Right lobe of liver (tissue), 6 donors: ENCODE measurements around the gene CCDC30. TPM values are rescaled to one million over a fixed set of nuclear protein-coding genes. Genes with fewer than 3 reads are reported as not detected.

ENCODE experiments used
- ATAC-seq, 4 donors: fragments of 200-7000 bp; cut with Tn5 transposase; one replicate each; pipeline ENCODE4 v1.9.1; 2020; ENCODE audit warnings: mild to moderate bottlenecking in 4 of 4, moderate library complexity in 4 of 4
- DNase-seq, 3 donors: peaks; one replicate each; pipeline ENCODE4 v3.0.0-alpha.2; 2020
- H3K27ac ChIP-seq, 3 donors: fragments of 200-600 bp; one replicate each; pipeline ENCODE4 v1.8.0; 2022
- H3K27me3 ChIP-seq, 2 donors: fragments of 200-600 bp; one replicate each; pipeline ENCODE4 v1.8.0; 2022
- H3K36me3 ChIP-seq, 4 donors: fragments of 200-600 bp; sonication (generic) in 1 of 4; one replicate each; pipeline versions ENCODE4 v1.5.1 to v1.8.0; 2017 to 2022; ENCODE audit warnings: control low read depth in 1 of 4
- H3K4me1 ChIP-seq, 4 donors: fragments of 200-600 bp; sonication (generic) in 1 of 4; one replicate each; pipeline versions ENCODE4 v1.5.1 to v1.8.0; 2017 to 2022; ENCODE audit warnings: control low read depth in 1 of 4
- H3K4me3 ChIP-seq, 3 donors: fragments of 200-600 bp; one replicate each; pipeline ENCODE4 v1.8.0; 2022
- H3K9me3 ChIP-seq, 4 donors: fragments of 200-600 bp; sonication (generic) in 1 of 4; one replicate each; pipeline versions ENCODE4 v1.5.1 to v1.8.0; 2017 to 2022; ENCODE audit warnings: control low read depth in 1 of 4
- CTCF ChIP-seq, 4 donors: fragments of 200-600 bp in 3 of 4; fragments of 450-650 bp in 1 of 4; IDR thresholded peaks; one replicate each; pipeline versions ENCODE4 v1.5.1 to v1.8.0; 2016 to 2022; ENCODE audit warnings: antibody characterized with exemption in 4 of 4, mild to moderate bottlenecking in 2 of 4
- POLR2A ChIP-seq: fragments of 450-650 bp; IDR thresholded peaks from one replicate; pipeline ENCODE4 v1.6.1; 2017; ENCODE audit warnings: antibody characterized with exemption, mild to moderate bottlenecking
- WGBS: methylation state at CpG from one replicate; pipeline ENCODE4 v1.1.6; 2018; ENCODE audit warnings: low coverage, low lambda C conversion rate; ENCODE audit not compliant: insufficient coverage; ENCODE audit errors: missing lambda C conversion rate; 5-methylcytosine and 5-hydroxymethylcytosine counted together
- intact Hi-C, 2 donors: fragments of 100-400 bp; cut with DNase I; formaldehyde crosslinking; loops; one replicate each; pipeline versions ENCODE4 v1.11.2 to v1.14.1; 2022
- total RNA-seq, 6 experiments: library from RNA; depleted of rRNA in 2 of 6; stranded (reverse); fragments of >200 nt in 2 of 6; fragmentation: NEBNext Ultra II Directional in 3 of 6; extraction: Animal tissue kit (Norgen Biotek cat#: 25700) in 3 of 6; gene quantifications; one replicate each; pipeline versions ENCODE4 v1.1.0 to v1.2.4, GENCODE V29; 2016 to 2023
- donor health status: DM: no; HTN: yes; CAD: no.
- donor health status: DM: no; HTN: no; CAD: no.
- donor health status: DM: no; HTN: no; CAD: no.
- donor health status: DM: no; HTN: yes; CAD: no.
- donor health status: DM: no; HTN: yes; CAD: no.

The CCDC30 gene
- total RNA-seq, 6 experiments from 2014 or later = 0.37 to 1.4 (median 1.0) TPM

GRCh38 chr1:42676534-42677087, 213.5 kb downstream of the CCDC30 start:
- no peak overlapping the region for H3K27ac ChIP-seq
- TF ChIP-seq CTCF (IDR thresholded peaks at IDR 0.05) (no peak), POLR2A (no peak)
- no peaks in the 10 kb centered on the region for H3K27me3 ChIP-seq
- DNase-seq (no peak), ATAC-seq (no peak)
- WGBS = 91% methylated on average over 3 of the region's 3 CpGs
- no peak overlapping the region for H3K4me3 ChIP-seq
- no peaks in the 10 kb centered on the region for H3K9me3 ChIP-seq
- intact Hi-C loops = no loop called here
- H3K36me3 ChIP-seq = peaks cover 0 to 3% (median 0%) of the 10 kb centered on the region in 4 donors
- H3K4me1 ChIP-seq = peaks cover 0 to 14% (median 6%) of the 10 kb centered on the region in 4 donors

- H3K27me3 ChIP-seq = no peaks in the 10 kb centered on the region
- TF ChIP-seq CTCF (IDR thresholded peaks at IDR 0.05) (no peak), POLR2A (no peak)
- DNase-seq (no peak), ATAC-seq (no peak)
- intact Hi-C loops = no loop called here
- 89% methylated on average over 9 of the region's 10 CpGs for WGBS
- H3K9me3 ChIP-seq = no peaks in the 10 kb centered on the region
- peaks cover 0 to 3% (median 0%) of the 10 kb centered on the region in 4 donors for H3K36me3 ChIP-seq
- no peak overlapping the region for H3K27ac ChIP-seq
- peaks cover 0 to 23% (median 10%) of the 10 kb centered on the region in 4 donors for H3K4me1 ChIP-seq
- H3K4me3 ChIP-seq = no peak overlapping the region
Measured at GRCh38 chr1:42679364-42679983, 216.4 kb downstream of the CCDC30 start.

GRCh38 chr1:42680055-42680454, 217.0 kb downstream of the CCDC30 start:
- peaks cover 0 to 26% (median 9%) of the 10 kb centered on the region in 4 donors for H3K4me1 ChIP-seq
- DNase-seq (no peak), ATAC-seq (no peak)
- no peaks in the 10 kb centered on the region for H3K27me3 ChIP-seq
- 76% methylated on average over 2 of the region's 2 CpGs for WGBS
- no peak for TF ChIP-seq POLR2A
- TF ChIP-seq CTCF (IDR thresholded peaks at IDR 0.05) = no peak
- peaks cover 0 to 5% (median 0%) of the 10 kb centered on the region in 4 donors for H3K36me3 ChIP-seq
- H3K4me3 ChIP-seq = no peak overlapping the region
- intact Hi-C loops = no loop called here
- H3K9me3 ChIP-seq = no peaks in the 10 kb centered on the region
- H3K27ac ChIP-seq = no peak overlapping the region

GRCh38 chr1:42680921-42681683, 218.0 kb downstream of the CCDC30 start:
- H3K36me3 ChIP-seq = peaks cover 0 to 3% (median 0%) of the 10 kb centered on the region in 4 donors
- no peak for DNase-seq
- H3K27me3 ChIP-seq = no peaks in the 10 kb centered on the region
- WGBS = 7% methylated on average over 18 of the region's 18 CpGs
- no peaks in the 10 kb centered on the region for H3K9me3 ChIP-seq
- TF ChIP-seq POLR2A (no peak), CTCF (IDR thresholded peaks at IDR 0.05) (no peak)
- peak overlapping the region; percentile 68 to 80 (median 72) for H3K4me3 ChIP-seq
- intact Hi-C loops = no loop called here
- H3K27ac ChIP-seq = peak overlapping the region; percentile 74 to 83 (median 79)
- ATAC-seq = peak in 2 of 4 donors; percentile 6 to 22
- H3K4me1 ChIP-seq = peaks cover 0 to 37% (median 14%) of the 10 kb centered on the region in 4 donors
